Fibroblast of mammary gland (primary cell): Measurements from ENCODE around the gene C5orf52.
"Not testable (repeated sequence)": the region's sequence is repeated elsewhere in the genome, so short reads cannot be mapped to it uniquely, and the experiment has no call there.

Experiments
- DNase-seq: peaks from one replicate; pipeline ENCODE4 v3.0.0-alpha.2; 2010; ENCODE audit warnings: low read depth
- H3K4me3 ChIP-seq: 2 replicates; pipeline ENCODE4 v1.5.1; 2011; ENCODE audit warnings: low read depth, mild to moderate bottlenecking, low read length, moderate library complexity; ENCODE audit not compliant: control insufficient read depth
- TF ChIP-seq, protein P1 (sequence below): conservative IDR thresholded peaks from 2 replicates; pipeline ENCODE4 v1.5.1; 2011; ENCODE audit warnings: low read depth, low read length, inconsistent platforms; ENCODE audit not compliant: control insufficient read depth, insufficient read depth

The C5orf52 gene

DNA sequence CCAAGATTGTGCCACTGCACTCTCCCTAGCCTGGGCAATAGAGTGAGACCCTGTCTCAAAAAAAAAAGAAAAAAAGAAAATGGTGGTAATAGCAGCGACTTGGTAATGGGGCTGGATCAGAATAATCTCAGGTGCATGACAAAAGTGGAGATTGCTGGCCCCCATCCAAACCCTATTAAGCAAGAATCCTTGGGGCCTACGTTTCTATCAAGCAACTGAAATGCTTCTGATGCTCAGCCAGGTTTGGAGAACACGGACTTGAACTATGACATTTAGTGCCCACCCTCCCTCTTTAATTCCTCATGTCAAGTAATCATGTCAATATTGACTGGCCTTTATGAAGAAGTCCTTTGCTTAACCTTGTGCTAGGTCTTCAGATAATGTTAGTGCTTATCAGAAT, 6.6 kb downstream of the C5orf52 start:
- TF ChIP-seq, protein P1, sequence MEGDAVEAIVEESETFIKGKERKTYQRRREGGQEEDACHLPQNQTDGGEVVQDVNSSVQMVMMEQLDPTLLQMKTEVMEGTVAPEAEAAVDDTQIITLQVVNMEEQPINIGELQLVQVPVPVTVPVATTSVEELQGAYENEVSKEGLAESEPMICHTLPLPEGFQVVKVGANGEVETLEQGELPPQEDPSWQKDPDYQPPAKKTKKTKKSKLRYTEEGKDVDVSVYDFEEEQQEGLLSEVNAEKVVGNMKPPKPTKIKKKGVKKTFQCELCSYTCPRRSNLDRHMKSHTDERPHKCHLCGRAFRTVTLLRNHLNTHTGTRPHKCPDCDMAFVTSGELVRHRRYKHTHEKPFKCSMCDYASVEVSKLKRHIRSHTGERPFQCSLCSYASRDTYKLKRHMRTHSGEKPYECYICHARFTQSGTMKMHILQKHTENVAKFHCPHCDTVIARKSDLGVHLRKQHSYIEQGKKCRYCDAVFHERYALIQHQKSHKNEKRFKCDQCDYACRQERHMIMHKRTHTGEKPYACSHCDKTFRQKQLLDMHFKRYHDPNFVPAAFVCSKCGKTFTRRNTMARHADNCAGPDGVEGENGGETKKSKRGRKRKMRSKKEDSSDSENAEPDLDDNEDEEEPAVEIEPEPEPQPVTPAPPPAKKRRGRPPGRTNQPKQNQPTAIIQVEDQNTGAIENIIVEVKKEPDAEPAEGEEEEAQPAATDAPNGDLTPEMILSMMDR, result no peak
- DNase-seq, result no peak
- H3K4me3 ChIP-seq, result no peak overlapping the region

DNA sequence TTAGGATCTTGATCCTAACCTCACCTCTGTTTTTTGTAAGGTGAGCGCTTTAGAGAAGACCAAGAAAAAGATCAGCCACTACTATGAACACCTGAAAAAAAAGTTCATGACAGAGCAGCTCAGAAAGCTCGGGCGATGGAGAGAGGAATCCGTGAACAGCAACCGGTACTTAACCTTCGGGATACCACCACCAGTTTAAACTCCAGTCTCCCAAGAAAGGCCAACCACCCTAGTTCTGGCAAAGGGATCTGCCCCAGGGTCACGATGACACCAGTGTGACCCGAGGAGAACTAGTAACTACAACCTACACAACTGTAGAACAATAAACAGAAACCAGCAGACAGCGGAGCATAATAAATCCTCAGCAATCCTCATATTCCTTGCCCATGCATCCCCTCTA, 8.5 kb downstream of the C5orf52 start:
- no peak for DNase-seq
- TF ChIP-seq, protein P1, result no peak
- H3K4me3 ChIP-seq, result no peak overlapping the region

DNA sequence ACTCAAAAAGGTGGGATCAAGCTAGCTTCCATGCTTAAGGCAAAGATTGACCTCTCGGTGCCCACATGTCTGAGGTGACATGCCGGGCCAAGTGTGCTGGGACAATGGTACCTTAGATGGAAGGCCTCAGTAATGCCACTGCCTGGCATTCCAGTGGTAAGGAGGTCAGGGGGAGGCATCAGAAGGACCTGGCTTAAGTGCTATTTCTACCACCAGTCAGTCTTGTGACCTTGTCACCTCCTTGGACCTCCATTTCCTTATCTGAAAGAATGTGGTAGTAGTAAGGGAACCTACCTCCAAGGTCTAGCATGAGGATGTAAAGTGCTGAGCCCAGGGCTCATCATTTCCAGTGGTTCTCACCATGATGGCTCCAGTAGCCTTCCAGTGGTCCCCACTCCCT, 8.9 kb downstream of the C5orf52 start:
- TF ChIP-seq, protein P1, result no peak
- H3K4me3 ChIP-seq, result no peak overlapping the region
- DNase-seq, result no peak

DNA sequence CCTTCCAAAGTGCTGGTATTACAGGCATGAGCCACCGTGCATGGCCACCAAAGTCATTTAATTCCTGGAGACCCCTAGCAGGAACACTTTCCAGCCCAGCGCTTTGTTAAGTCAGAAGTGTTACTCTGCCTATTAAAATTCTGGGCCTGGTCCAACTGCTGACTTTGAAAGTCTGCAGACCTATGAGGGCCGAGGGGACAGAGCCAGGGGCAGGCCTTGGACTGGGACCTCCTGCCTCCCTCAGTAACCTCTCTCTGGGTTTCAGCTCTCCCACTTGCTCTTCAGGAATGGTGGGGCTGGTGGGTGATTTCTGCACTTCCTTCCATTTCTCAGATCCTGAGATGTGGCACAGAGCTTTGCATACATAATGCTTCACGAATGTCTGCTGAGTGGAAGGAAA, 9.7 kb downstream of the C5orf52 start:
- no peak for DNase-seq
- H3K4me3 ChIP-seq, result no peak overlapping the region
- TF ChIP-seq, protein P1, result no peak

DNA sequence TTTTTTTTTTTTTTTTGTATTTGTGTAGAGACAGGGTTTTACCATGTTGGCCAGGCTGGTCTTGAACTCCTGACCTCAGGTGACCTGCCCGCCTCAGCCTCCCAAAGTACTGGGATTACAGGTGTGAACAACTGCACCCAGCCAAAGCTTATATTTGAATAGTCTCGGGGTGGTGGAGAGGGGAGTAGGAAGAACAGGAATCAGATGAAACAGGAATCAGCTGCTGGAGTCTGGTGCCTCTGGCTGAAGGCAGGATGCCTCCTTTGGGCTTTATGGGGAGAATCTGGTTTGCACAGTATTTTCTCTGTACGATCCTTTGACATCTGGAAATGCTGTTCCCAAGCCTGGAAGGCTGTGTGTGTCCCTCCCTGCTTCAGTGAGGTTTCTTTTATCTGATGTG, 10.9 kb downstream of the C5orf52 start:
- TF ChIP-seq, protein P1, result no peak
- H3K4me3 ChIP-seq, result no peak overlapping the region
- no peak for DNase-seq

DNA sequence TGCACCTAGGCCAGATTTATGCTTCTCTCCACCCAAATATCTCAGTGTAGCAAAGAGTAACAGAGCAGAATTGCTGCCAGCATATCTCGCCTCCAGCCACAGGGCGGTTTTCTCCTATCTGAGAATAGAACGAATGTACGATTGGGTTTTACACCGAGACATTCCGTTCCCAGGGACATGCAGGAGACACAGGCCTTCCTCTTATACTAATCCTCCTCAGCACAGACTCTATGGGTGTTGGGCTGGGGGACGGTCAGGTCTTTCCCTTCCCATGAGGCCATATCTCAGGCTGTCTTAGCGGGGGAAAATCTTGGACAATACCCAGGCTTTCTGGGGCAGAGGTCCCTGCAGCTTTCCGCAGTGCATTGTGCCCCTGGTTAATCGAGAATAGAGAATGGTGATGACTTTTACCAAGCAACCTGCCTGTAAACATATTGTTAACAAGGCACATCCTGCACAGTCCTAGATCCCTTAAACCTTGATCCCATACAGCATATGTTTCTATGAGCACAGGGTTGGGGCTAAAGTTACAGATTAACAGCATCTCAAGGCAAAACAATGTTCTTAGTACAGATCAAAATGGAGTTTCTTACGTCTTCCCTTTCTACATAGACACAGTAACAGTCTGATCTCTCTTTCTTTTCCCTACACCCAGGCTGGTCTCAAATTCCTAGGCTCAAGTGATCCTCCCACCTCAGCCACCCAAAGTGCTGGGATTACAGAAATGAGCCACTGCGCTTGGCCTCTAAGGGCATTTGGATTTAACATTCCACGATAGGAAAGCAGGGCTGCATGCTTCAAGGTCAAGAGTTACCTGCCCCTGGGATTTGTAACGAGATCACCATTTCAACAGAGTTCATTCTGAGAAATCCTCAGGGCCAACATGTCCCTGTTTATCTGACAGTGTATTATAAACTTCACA, 15.2 kb downstream of the C5orf52 start:
- H3K4me3 ChIP-seq, DNase-seq: not testable (repeated sequence)

DNA sequence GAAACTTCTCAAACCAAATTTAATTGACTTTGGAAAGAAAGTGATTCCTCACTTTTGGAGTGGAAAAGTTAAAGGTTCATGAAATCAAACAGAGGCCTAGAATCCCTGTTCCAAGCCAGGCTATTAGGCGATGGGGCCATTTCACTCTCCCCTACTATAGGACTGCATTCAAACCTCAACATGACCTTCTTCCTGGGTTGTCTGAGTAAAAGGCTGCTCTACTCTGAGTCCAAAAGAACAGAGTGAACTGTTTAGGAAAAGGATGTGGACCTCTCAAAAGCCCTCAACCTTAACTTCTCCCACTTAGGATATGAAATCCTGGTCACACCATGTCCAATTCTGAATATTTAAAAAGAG, 15.8 kb downstream of the C5orf52 start:
- TF ChIP-seq, protein P1, result no peak

More for the DNA sequence above, 15.8 kb downstream of the C5orf52 start:
- H3K4me3 ChIP-seq, result no peak overlapping the region
- DNase-seq, result no peak
